ENCODE results near the gene RPS14. TPM values are rescaled to one million over a fixed set of nuclear protein-coding genes. Genes with fewer than 3 reads are reported as not detected.
"Not testable (repeated sequence)": the region's sequence is repeated elsewhere in the genome, so short reads cannot be mapped to it uniquely, and the experiment has no call there.

Gene RPS14
- total RNA-seq, 2 donors from 2014 or later: 1,239 to 1,275 TPM

DNA sequence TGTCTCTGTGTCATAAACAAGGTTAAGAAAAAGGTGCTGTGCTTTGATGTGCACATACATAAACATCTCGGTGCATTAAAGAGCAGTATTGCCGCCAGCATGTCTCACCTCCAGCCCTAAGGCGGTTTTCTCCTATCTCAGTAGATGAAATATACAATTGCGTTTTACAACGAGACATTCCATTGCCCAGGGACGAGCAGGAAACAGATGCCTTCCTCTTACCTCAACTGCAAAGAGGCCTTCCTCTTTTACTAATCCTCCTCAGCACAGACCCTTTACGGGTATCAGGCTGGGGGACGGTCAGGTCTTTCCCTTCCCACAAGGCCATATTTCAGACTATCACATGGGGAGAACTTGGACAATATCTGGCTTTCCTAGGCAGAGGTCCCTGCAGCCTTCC, 4.5 kb upstream of the RPS14 start:
- intact Hi-C loops (cut with DNase I): loop anchor here in 1 of 2 donors (10.0 kb wide), 1 partner anchor 251 kb away; the partner anchor contains the start of gene RBM22
- not testable (repeated sequence) for DNase-seq, ATAC-seq

- intact Hi-C loops (cut with DNase I): loop anchor here in 1 of 2 donors (10.0 kb wide), 1 partner anchor 252 kb away; the partner anchor contains the start of gene RBM22
- ATAC-seq (no peak), DNase-seq (no peak)
Measured at GRCh38 chr5:150452914-150453313, 3.4 kb upstream of the RPS14 start.

DNA sequence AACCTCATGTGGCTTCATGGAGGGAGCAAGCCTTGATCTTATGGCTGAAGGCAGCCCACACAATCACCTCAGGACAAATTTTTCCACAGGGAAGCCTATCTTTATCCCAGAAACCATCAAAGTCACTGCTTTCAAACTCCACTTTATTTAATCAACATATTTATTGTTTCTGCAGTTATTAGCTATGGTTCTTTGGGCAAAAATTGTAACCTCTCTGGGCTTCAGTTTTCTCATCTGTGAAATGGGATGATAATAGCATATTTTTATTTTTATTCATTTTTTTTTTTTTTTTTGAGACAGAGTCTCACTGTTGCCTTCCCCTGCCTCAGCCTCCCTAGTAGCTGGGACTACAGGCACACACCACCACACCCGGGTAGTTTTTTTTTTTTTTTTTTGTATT, 2.1 kb upstream of the RPS14 start:
- intact Hi-C loops (cut with DNase I): loop anchor here in 1 of 2 donors (10.0 kb wide), 1 partner anchor 253 kb away; the partner anchor contains the start of gene RBM22
- no peak for ATAC-seq
- no peak for DNase-seq

GRCh38 chr5:150448952-150449516, 505 bp downstream of the RPS14 start:
- intact Hi-C loops (cut with DNase I): no loop called here
- DNase-seq: no peak
- peak; percentile 69 to 72 for ATAC-seq

DNA sequence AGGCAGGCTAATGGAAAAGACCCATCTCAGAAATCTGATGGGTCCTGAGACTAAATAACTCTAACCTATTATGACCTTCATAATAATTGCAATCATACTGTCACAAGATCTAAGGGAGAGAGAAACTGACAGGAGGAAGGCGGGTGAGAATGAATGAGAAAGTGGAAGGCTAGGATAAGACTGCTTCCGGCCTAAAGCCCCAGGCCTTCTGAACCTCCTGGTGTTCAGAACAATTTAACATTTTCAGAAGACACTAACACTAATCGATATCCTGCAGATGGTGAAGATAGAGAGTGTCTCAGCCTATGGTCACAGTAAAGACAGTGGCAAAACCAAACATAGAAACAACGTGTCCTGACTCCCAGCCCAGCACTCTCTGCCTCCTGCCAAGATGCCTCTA, 1.2 kb downstream of the RPS14 start:
- no peak for ATAC-seq
- no peak for DNase-seq
- intact Hi-C loops (cut with DNase I): no loop called here

DNA sequence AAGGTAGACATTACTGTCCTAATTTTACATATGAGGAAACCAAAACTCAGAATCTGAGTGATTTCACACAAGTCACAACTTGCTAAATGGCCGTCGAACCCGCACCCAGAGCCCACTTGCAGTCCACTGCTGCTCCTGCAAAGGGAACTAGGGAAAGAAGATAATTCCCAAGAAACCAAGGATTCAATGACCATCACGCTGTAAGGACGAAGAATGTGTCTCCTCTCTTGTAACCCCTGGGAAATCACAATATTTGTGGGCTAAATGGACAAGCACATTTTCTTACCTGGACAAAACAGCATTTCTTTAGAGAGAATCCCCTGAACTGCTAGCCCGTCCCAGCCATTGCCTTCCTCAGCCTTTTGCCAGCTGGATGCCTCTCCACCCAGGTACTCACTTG, 2.4 kb downstream of the RPS14 start:
- intact Hi-C loops (cut with DNase I): no loop called here
- ATAC-seq (no peak), DNase-seq (no peak)

DNA sequence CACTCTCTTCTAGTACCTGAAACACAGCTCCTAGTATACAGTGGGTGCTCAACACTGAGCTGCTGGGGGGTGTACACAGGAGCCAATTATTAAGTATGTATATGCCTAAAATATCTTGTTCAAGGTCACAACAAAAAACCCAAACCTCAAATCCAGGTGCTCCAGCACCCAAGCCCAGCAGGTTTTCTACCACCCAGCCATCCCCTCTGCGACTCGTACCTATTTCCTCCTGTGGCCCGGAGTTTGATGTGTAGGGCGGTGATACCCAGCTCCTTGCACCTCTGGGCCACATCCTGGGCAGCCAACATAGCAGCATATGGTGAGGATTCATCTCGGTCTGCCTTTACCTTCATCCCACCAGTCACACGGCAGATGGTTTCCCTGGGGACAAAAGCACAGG, 3.0 kb downstream of the RPS14 start:
- intact Hi-C loops (cut with DNase I): no loop called here

DNA sequence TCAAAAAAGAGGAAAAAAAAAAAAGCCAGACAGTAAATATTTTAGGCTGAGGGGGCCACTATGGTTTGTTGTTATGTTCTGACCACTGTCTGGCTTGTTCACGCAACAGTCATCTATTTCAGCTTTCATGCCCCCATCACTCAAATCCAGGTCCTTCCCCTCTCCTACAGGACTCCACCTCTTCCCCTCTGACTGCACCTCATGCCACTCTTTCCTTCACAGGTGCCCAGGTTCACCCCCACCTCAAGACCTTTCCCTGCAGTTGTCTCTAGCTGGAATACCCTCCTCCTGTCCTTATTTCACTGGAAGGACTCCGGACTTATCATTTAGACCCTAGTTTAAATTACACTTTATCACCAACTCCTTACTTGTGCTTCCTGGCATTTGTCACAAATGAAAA, 3.5 kb downstream of the RPS14 start:
- intact Hi-C loops (cut with DNase I): no loop called here
- ATAC-seq (no peak), DNase-seq (no peak)

More for the DNA sequence above, 3.0 kb downstream of the RPS14 start:
- DNase-seq (no peak), ATAC-seq (no peak)

DNA sequence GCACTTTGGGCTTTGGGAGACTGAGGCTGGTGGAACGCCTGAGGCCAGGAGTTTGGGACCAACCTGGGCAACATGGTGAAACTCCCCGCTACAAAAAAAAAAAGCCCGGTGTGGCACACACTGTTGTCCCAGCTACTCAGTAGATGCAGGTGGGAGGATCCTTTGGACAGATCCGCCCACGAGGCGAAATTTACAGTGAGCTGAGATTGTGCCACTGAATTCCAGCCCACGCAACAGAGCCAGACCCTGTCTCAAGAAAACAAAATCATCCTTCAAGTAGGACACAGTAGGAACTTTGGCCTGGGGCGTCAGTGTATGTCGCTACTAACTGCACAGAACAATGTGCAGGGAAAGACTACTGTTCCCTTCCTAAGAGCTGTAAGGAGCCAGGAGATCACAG, 4.8 kb downstream of the RPS14 start:
- ATAC-seq: no peak

GRCh38 chr5:150443242-150444075, 6.1 kb downstream of the RPS14 start:
- intact Hi-C loops (cut with DNase I): no loop called here
- DNase-seq (no peak), ATAC-seq (no peak)

More for the DNA sequence above, 4.8 kb downstream of the RPS14 start:
- DNase-seq: no peak
- intact Hi-C loops (cut with DNase I): no loop called here

GRCh38 chr5:150442699-150443080, 6.8 kb downstream of the RPS14 start:
- no peak for DNase-seq
- intact Hi-C loops (cut with DNase I): no loop called here
- no peak for ATAC-seq

- intact Hi-C loops (cut with DNase I): no loop called here
- ATAC-seq: peak; percentile 59 to 82
- DNase-seq: peak; percentile 46
Measured at GRCh38 chr5:150441813-150442698, 7.5 kb downstream of the RPS14 start.

DNA sequence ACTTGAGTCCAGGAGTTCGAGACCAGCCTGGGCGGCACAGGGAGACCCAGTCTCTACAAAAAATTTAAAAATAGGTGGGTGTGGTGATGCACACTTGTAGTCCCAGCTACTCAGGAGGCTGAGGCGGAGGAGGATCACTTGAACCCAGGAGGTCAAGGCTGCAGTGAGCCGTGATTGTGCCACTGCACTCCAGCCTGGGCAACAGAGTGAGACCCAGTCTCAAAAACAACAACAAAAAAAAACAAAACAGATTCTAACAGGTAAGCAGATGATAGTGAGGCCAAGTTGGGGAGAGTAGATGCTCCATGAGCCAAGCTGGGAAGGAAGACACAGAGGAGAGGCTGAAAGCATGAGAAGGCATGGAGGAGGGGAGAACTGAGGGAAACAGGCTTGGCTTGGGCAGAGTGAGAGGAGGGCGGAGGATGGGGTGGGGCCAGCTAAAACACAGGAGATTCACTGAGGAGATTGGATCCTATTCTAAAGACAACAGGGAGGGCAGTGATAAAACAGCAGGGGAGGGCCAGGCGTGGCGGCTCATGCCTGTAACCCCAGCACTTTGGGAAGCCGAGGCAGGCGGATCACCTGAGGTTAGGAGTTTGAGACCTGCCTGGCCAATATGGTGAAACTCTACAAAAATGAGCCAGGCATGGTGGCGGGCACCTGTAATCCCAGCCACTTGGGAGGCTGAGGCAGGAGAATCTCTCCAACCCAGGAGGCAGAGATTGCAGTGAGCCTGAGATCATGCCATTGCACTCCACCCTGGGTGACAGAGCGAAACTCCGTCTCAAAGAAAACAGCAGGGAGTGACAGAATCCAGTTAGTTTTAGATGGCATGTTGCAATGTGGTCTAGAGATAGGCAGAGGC, 8.4 kb downstream of the RPS14 start:
- peak; percentile 4 to 42 for ATAC-seq
- intact Hi-C loops (cut with DNase I): no loop called here
- no peak for DNase-seq

DNA sequence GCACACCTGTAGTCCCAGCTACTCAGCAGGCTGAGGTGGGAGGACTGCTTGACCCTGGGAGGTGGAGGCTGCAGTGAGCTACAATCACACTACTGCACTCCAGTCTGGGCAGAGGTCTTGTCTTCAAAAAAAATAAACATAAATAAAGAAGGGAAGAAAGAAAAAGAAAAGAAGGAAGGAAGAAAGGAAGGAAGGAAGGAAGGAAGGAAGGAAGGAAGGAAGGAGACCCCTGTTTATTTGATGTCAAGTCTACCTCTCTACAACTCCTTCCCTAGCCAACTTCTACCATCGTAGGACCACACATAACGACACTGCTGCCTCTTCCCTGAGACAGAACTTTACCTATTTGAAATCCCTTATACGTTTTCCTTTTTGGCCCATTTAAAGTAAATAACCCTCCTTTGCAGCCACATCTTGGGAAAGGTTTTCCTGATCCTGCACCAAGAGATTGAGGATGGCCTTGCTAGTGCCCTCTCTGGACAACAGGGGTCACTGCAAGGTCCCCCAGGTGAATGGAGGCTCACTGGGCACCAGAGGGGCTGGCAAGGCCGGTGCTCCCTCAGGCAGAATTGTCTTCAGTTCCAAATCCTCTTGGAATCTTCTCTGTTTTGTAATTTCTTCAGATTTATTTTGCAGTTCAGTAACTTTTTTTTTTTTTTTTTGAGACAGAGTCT, 10.5 kb downstream of the RPS14 start:
- ATAC-seq (no peak), DNase-seq (no peak)
- intact Hi-C loops (cut with DNase I): loop anchor here (5.0 to 10.0 kb wide), 3 partner anchors 184 to 307 kb away; no protein-coding TSS in a partner anchor

DNA sequence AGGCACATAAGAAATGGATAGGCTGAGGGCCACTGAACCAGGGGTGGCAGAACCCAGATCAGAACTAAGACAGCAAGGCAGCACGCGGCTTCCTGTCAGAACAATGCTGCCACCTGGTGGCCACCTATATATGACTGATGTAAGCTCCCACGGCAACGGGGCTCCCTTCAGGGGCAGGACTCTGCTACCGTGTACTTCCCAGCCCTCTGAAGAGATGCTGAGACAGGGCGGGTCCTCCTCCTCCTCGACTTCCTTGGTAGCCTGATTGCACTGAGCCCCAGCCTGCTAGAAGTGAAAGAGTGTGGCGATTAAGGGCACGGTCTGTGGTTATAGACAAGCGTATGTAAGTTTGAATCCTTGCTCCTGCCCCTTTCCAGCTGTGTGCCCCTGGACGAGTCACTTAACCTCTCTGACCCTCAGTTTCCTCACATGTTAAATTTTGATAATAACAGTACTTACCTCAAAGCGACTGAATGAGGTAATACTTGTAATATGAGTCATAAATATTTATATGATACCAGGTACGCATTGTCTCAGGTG, 13.3 kb downstream of the RPS14 start:
- ATAC-seq (peak; percentile 86 to 91), DNase-seq (peak; percentile 93)
- intact Hi-C loops (cut with DNase I): loop anchor here (5.0 to 10.0 kb wide), 3 partner anchors 181 to 304 kb away; no protein-coding TSS in a partner anchor

- no peak for DNase-seq
- intact Hi-C loops (cut with DNase I): loop anchor here (5.0 to 10.0 kb wide), 3 partner anchors 162 to 300 kb away; no protein-coding TSS in a partner anchor
- ATAC-seq: no peak
Measured at GRCh38 chr5:150434464-150434863, 15.1 kb downstream of the RPS14 start.

DNA sequence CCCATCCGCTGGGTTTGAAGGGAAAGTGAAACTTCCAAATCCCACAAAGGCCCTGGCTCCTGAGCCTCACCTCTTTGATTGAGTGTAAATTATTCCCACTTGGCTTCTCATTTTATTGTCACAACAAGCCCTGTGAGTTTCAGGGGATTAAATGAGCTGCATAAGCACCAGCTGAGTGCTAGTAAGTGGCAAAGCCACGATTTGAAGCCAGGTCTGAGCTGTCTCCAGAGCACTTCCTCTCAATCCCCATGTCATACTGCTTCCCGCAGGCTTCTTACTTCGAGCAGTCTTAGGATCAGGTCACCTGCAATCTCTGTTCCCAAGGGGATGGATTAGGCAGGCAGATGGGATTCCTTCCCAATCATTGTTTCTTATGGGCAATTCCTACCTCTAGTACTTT, 18.0 kb downstream of the RPS14 start:
- ATAC-seq: no peak
- intact Hi-C loops (cut with DNase I): loop anchor here (5.0 to 10.0 kb wide), 3 partner anchors 159 to 297 kb away; no protein-coding TSS in a partner anchor
- DNase-seq: no peak
